Kidney (tissue), 14 donors: ENCODE data around the gene AKR7A3. TPM values are rescaled to one million over a fixed set of nuclear protein-coding genes. Genes with fewer than 3 reads are reported as not detected.

Experiments used
- DNase-seq, 5 donors: peaks; one replicate each; pipeline ENCODE4 v3.0.0-alpha.2; 2013 to 2020
- FAIRE-seq: peaks from 2 replicates; lab custom pipeline; 2012; peaks lifted over from hg19 to GRCh38; lab: Jason Lieb, UNC
- H3K27ac ChIP-seq, 2 donors: one replicate each; pipeline ENCODE4 v1.7.0; 2013; ENCODE audit warnings: low read depth in 2 of 2, low read length in 2 of 2, inconsistent platforms in 1 of 2
- H3K27me3 ChIP-seq: one replicate; pipeline ENCODE4 v1.7.1; 2013; ENCODE audit warnings: low read length, inconsistent platforms; ENCODE audit not compliant: control insufficient read depth, insufficient read depth
- H3K36me3 ChIP-seq, 3 donors: one replicate each; pipeline versions ENCODE4 v1.7.0 to v1.7.1; 2013; ENCODE audit warnings: low read length in 3 of 3, control low read depth in 1 of 3, inconsistent platforms in 1 of 3; ENCODE audit not compliant: insufficient read depth in 3 of 3, control insufficient read depth in 2 of 3
- H3K4me1 ChIP-seq, 3 donors: one replicate each; pipeline versions ENCODE4 v1.7.0 to v1.7.1; 2013; ENCODE audit warnings: low read length in 3 of 3, inconsistent platforms in 1 of 3, low read depth in 1 of 3; ENCODE audit not compliant: control insufficient read depth in 2 of 3, insufficient read depth in 2 of 3
- H3K4me3 ChIP-seq, 3 donors: one replicate each; pipeline versions ENCODE4 v1.7.0 to v1.8.1; 2013; ENCODE audit warnings: low read length in 3 of 3, control low read depth in 1 of 3, inconsistent platforms in 1 of 3
- H3K9ac ChIP-seq, 3 donors: one replicate each; pipeline versions ENCODE4 v1.7.0 to v1.7.1; 2013; ENCODE audit warnings: low read length in 3 of 3, control low read depth in 1 of 3, inconsistent platforms in 1 of 3
- H3K9me3 ChIP-seq, 3 donors: one replicate each; pipeline versions ENCODE4 v1.7.0 to v1.7.1; 2013; ENCODE audit warnings: low read length in 3 of 3, control low read depth in 1 of 3, inconsistent platforms in 1 of 3; ENCODE audit not compliant: control insufficient read depth in 2 of 3, insufficient read depth in 1 of 3
- intact Hi-C: fragments of 100-400 bp; cut with DNase I; formaldehyde crosslinking; loops from one replicate; pipeline ENCODE4 v1.11.1; 2022
- polyA plus RNA-seq: library from polyadenylated mRNA; stranded (reverse); fragments of 350-450 nt; fragmentation: Illumina TruSeq; extraction: RNeasy Lipid Tissue Mini Kit (QIAGEN cat#74804); gene quantifications from one replicate; pipeline ENCODE4 v1.2.3, GENCODE V29; 2014; ENCODE audit warnings: low read depth, low replicate concordance; ENCODE audit not compliant: insufficient read depth
- total RNA-seq: library from RNA; stranded (reverse); fragmentation: NEBNext Ultra II Directional; extraction: Animal tissue kit (Norgen Biotek cat#: 25700); gene quantifications from one replicate; pipeline ENCODE4 v1.2.1, GENCODE V29; 2021
- TF ChIP-seq, protein P1 (sequence below): IDR thresholded peaks from 3 replicates; pipeline ENCODE4 v1.5.1; 2012; ENCODE audit warnings: mild to moderate bottlenecking, moderate library complexity, borderline replicate concordance; ENCODE audit not compliant: insufficient read depth; ENCODE audit errors: extremely low read depth
- donor health status: control.
- donor health status: control.
- donor health status: control.
- donor health status: control.
- donor health status: control.
- donor health status: DM: yes; HTN: yes; CAD: no.
- donor health status: Normal renal cell carcinoma (clear cell type).

Gene AKR7A3
- total and polyA plus RNA-seq, 2 donors from 2014 or later = 6.2 to 108 TPM

DNA sequence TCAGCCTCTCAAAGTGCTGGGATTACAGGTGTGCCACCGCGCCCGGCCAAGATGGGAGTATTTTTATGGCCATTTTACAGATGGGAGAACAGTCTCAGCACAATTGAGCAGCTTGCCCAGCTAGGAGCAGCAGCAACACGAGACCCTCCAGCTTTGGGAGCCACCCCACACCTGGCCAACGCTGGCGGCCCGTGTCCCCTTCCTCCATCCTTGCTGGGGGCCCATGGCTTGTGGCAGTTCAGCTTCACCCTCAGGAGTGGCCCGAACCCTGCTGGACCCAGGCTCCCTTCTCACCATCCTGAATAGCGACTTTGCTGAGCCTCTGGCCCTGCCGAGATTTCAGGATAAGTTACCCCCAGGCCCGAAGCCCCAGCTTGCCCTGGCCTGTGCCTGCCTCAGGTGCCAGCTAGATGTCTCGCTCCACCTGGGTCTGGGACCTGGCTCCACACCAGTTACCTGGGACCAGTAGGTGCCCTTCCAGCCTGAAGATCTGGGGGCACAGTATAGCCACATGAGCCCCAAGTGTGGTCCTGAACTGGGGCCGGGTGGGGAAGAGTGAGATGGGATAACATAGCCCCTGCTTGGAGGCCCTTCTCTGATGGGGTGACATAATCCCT is 42.8 kb upstream of the AKR7A3 start:
- no peak overlapping the region for H3K9ac ChIP-seq
- no peaks in the 10 kb centered on the region for H3K27me3 ChIP-seq
- no peak overlapping the region for H3K4me3 ChIP-seq
- no peaks in the 10 kb centered on the region for H3K9me3 ChIP-seq
- intact Hi-C loops = no loop called here
- H3K4me1 ChIP-seq = no peaks in the 10 kb centered on the region
- peaks cover 3 to 11% (median 5%) of the 10 kb centered on the region in 3 donors for H3K36me3 ChIP-seq
- DNase-seq (no peak), FAIRE-seq (no peak)
- TF ChIP-seq, protein P1, sequence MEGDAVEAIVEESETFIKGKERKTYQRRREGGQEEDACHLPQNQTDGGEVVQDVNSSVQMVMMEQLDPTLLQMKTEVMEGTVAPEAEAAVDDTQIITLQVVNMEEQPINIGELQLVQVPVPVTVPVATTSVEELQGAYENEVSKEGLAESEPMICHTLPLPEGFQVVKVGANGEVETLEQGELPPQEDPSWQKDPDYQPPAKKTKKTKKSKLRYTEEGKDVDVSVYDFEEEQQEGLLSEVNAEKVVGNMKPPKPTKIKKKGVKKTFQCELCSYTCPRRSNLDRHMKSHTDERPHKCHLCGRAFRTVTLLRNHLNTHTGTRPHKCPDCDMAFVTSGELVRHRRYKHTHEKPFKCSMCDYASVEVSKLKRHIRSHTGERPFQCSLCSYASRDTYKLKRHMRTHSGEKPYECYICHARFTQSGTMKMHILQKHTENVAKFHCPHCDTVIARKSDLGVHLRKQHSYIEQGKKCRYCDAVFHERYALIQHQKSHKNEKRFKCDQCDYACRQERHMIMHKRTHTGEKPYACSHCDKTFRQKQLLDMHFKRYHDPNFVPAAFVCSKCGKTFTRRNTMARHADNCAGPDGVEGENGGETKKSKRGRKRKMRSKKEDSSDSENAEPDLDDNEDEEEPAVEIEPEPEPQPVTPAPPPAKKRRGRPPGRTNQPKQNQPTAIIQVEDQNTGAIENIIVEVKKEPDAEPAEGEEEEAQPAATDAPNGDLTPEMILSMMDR = no peak
- no peak overlapping the region for H3K27ac ChIP-seq

DNA sequence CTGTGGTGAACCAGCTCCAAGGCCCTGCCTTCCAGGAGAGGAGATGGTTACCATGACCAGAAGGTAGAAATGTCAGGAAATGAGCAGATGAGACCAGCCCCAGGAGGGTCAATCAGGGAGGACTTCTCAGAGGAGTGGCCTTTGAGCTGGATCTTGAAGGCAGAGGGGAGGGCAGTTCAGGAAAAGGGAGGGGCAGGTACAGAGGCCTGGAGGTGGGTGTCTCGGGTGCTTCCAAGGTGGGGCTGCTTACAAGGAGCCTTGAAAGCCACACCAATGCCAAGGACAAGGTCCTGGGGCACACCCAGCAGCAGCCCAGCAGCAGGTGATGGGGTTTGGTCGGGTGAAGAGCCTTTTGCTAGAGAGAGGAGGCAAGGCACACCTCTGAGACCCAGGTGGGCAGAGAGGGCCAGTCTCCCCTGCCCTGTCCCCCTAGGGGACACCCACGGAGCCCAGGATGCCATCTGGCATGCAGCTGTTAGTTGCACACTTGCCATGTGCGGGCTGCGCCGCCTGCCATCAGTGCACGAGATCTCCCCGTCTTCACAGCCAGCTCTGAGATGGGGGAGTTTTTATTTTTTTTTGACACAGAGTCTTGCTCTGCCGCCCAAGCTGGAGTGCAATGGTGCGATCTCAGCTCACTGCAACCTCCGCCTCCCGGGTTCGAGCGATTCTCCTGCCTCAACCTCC is 42.0 kb upstream of the AKR7A3 start:
- FAIRE-seq (no peak), DNase-seq (no peak)
- intact Hi-C loops = no loop called here
- TF ChIP-seq, protein P1 = no peak
- H3K36me3 ChIP-seq = peaks cover 3 to 11% (median 5%) of the 10 kb centered on the region in 3 donors
- H3K9ac ChIP-seq = no peak overlapping the region
- H3K9me3 ChIP-seq = no peaks in the 10 kb centered on the region
- no peaks in the 10 kb centered on the region for H3K4me1 ChIP-seq
- H3K27me3 ChIP-seq = no peaks in the 10 kb centered on the region
- H3K4me3 ChIP-seq = no peak overlapping the region
- no peak overlapping the region for H3K27ac ChIP-seq

DNA sequence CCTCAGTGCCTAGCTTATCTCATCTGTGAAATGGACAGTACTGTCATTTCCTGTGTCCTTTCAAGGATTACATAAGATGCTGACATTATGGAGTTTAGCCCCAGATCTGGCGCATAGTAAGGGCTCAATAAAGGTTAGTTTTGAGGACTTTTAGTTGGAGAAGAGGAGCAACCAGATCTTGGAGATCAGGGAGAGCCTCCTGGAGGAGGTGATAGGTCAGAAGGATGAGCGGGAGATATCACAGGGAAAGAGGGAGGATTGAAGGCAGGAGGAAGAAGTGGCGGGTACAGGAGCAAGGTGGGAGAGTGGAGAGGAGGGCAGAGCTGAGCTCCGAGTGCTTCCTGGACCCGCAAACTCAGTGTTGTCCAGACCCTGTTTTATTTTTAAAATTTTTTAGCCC is 41.0 kb upstream of the AKR7A3 start:
- FAIRE-seq (no peak), DNase-seq (no peak)
- no peaks in the 10 kb centered on the region for H3K9me3 ChIP-seq
- H3K4me1 ChIP-seq = no peaks in the 10 kb centered on the region
- TF ChIP-seq, protein P1 = no peak
- no peak overlapping the region for H3K9ac ChIP-seq
- peaks cover 3 to 14% (median 12%) of the 10 kb centered on the region in 3 donors for H3K36me3 ChIP-seq
- H3K27ac ChIP-seq = no peak overlapping the region
- H3K4me3 ChIP-seq = no peak overlapping the region
- intact Hi-C loops = no loop called here
- no peaks in the 10 kb centered on the region for H3K27me3 ChIP-seq
